Naive B cell (primary cell): ENCODE measurements around the gene CNGB1. TPM values are rescaled to one million over a fixed set of nuclear protein-coding genes. Genes with fewer than 3 reads are reported as not detected.

Experiments
- ATAC-seq, 2 donors: fragments of 150-1000 bp; cut with Tn5 transposase; 2 replicates each; pipeline ENCODE4 v1.10.0; 2021; ENCODE audit warnings: low read depth in 2 of 2, mild to moderate bottlenecking in 2 of 2, moderate library complexity in 2 of 2
- DNase-seq: peaks from one replicate; pipeline ENCODE4 v3.0.0; 2022
- H3K27ac Mint-ChIP-seq, 6 donors: one replicate each; pipeline ENCODE4 v1.8.0; 2020 to 2022; ENCODE audit warnings: mild to moderate bottlenecking in 6 of 6, mixed read lengths in 6 of 6, moderate library complexity in 5 of 6, inconsistent platforms in 2 of 6
- H3K27me3 Mint-ChIP-seq, 3 donors: one replicate each; pipeline ENCODE4 v1.8.0; 2021 to 2022; ENCODE audit warnings: mixed read lengths in 3 of 3, mild to moderate bottlenecking in 1 of 3
- H3K36me3 Mint-ChIP-seq, 2 donors: one replicate each; pipeline ENCODE4 v1.8.0; 2020 to 2022; ENCODE audit warnings: mixed read lengths in 2 of 2, inconsistent platforms in 1 of 2, mild to moderate bottlenecking in 1 of 2
- H3K4me1 Mint-ChIP-seq, 3 donors: one replicate each; pipeline ENCODE4 v1.8.0; 2020 to 2022; ENCODE audit warnings: mixed read lengths in 3 of 3, inconsistent platforms in 1 of 3, mild to moderate bottlenecking in 1 of 3, moderate library complexity in 1 of 3
- H3K4me3 Mint-ChIP-seq, 8 donors: one replicate each; pipeline ENCODE4 v1.8.0; 2020 to 2022; ENCODE audit warnings: mild to moderate bottlenecking in 8 of 8, mixed read lengths in 8 of 8, moderate library complexity in 8 of 8, inconsistent platforms in 2 of 8
- H3K9me3 Mint-ChIP-seq, 7 donors: one replicate each; pipeline ENCODE4 v1.8.0; 2020 to 2022; ENCODE audit warnings: mixed read lengths in 7 of 7, mild to moderate bottlenecking in 5 of 7, inconsistent platforms in 2 of 7, moderate library complexity in 1 of 7
- polyA plus RNA-seq, 6 donors: library from polyadenylated mRNA; unstranded; fragments of 300-500 nt; fragmentation: Illumina TruSeq; gene quantifications; one replicate each; pipeline ENCODE4 v1.2.3, GENCODE V29; 2021; ENCODE audit warnings: low read depth in 6 of 6

The CNGB1 gene
- polyA plus RNA-seq, 6 donors from 2014 or later, result not detected

GRCh38 chr16:57961538-57961937 is 9.4 kb downstream of the CNGB1 start:
- Mint-ChIP-seq H3K4me1 (peaks cover 0 to 4% (median 0%) of the 10 kb centered on the region in 3 donors), H3K9me3 (peaks cover 0 to 5% (median 0%) of the 10 kb centered on the region in 7 donors), H3K4me3 (no peak overlapping the region), H3K27me3 (peaks cover 0 to 35% (median 26%) of the 10 kb centered on the region in 3 donors), H3K36me3 (no peaks in the 10 kb centered on the region), H3K27ac (no peak overlapping the region)
- ATAC-seq (no peak), DNase-seq (no peak)

- no peak overlapping the region for H3K4me3 Mint-ChIP-seq
- peaks cover 0 to 35% (median 26%) of the 10 kb centered on the region in 3 donors for H3K27me3 Mint-ChIP-seq
- no peak overlapping the region for H3K27ac Mint-ChIP-seq
- ATAC-seq (no peak), DNase-seq (no peak)
- no peaks in the 10 kb centered on the region for H3K36me3 Mint-ChIP-seq
- H3K9me3 Mint-ChIP-seq, result peaks cover 0 to 5% (median 0%) of the 10 kb centered on the region in 7 donors
- H3K4me1 Mint-ChIP-seq, result peaks cover 0 to 4% (median 0%) of the 10 kb centered on the region in 3 donors
These were observed 10.0 kb downstream of the CNGB1 start for GRCh38 chr16:57960826-57961472.

GRCh38 chr16:57960310-57960709 is 10.6 kb downstream of the CNGB1 start:
- H3K27ac Mint-ChIP-seq, result no peak overlapping the region
- H3K36me3 Mint-ChIP-seq, result no peaks in the 10 kb centered on the region
- peaks cover 0 to 4% (median 0%) of the 10 kb centered on the region in 3 donors for H3K4me1 Mint-ChIP-seq
- peaks cover 0 to 5% (median 0%) of the 10 kb centered on the region in 7 donors for H3K9me3 Mint-ChIP-seq
- no peak overlapping the region for H3K4me3 Mint-ChIP-seq
- DNase-seq (no peak), ATAC-seq (no peak)
- peaks cover 0 to 40% (median 29%) of the 10 kb centered on the region in 3 donors for H3K27me3 Mint-ChIP-seq

- Mint-ChIP-seq H3K27ac (no peak overlapping the region), H3K36me3 (no peaks in the 10 kb centered on the region), H3K4me1 (peaks cover 0 to 4% (median 0%) of the 10 kb centered on the region in 3 donors), H3K27me3 (peaks cover 0 to 42% (median 31%) of the 10 kb centered on the region in 3 donors), H3K9me3 (peaks cover 0 to 2% (median 0%) of the 10 kb centered on the region in 7 donors), H3K4me3 (no peak overlapping the region)
- ATAC-seq (no peak), DNase-seq (no peak)
These were observed 11.1 kb downstream of the CNGB1 start for GRCh38 chr16:57959804-57960203.

GRCh38 chr16:57959121-57959520 is 11.8 kb downstream of the CNGB1 start:
- Mint-ChIP-seq H3K4me3 (no peak overlapping the region), H3K27ac (peak overlapping the region in 1 of 6 donors; percentile 56), H3K9me3 (no peaks in the 10 kb centered on the region), H3K4me1 (peaks cover 0 to 4% (median 0%) of the 10 kb centered on the region in 3 donors), H3K27me3 (peaks cover 0 to 42% (median 31%) of the 10 kb centered on the region in 3 donors), H3K36me3 (no peaks in the 10 kb centered on the region)
- no peak for ATAC-seq
- DNase-seq, result no peak

- ATAC-seq (no peak), DNase-seq (no peak)
- Mint-ChIP-seq H3K9me3 (no peaks in the 10 kb centered on the region), H3K36me3 (no peaks in the 10 kb centered on the region), H3K4me1 (peaks cover 0 to 4% (median 0%) of the 10 kb centered on the region in 3 donors), H3K27me3 (peaks cover 0 to 46% (median 31%) of the 10 kb centered on the region in 3 donors), H3K4me3 (no peak overlapping the region), H3K27ac (no peak overlapping the region)
These were observed 12.4 kb downstream of the CNGB1 start for GRCh38 chr16:57958544-57958943.

GRCh38 chr16:57957673-57958392 is 13.1 kb downstream of the CNGB1 start:
- Mint-ChIP-seq H3K4me3 (no peak overlapping the region), H3K9me3 (no peaks in the 10 kb centered on the region), H3K36me3 (no peaks in the 10 kb centered on the region), H3K27me3 (peaks cover 0 to 46% (median 33%) of the 10 kb centered on the region in 3 donors), H3K27ac (no peak overlapping the region), H3K4me1 (peaks cover 0 to 4% (median 0%) of the 10 kb centered on the region in 3 donors)
- DNase-seq, result no peak
- ATAC-seq, result no peak

GRCh38 chr16:57956924-57957672 is 13.8 kb downstream of the CNGB1 start:
- no peaks in the 10 kb centered on the region for H3K9me3 Mint-ChIP-seq
- no peaks in the 10 kb centered on the region for H3K36me3 Mint-ChIP-seq
- no peak for ATAC-seq
- no peak overlapping the region for H3K4me3 Mint-ChIP-seq
- H3K4me1 Mint-ChIP-seq, result peaks cover 0 to 4% (median 0%) of the 10 kb centered on the region in 3 donors
- peak overlapping the region in 1 of 6 donors; percentile 21 for H3K27ac Mint-ChIP-seq
- no peak for DNase-seq
- H3K27me3 Mint-ChIP-seq, result peaks cover 0 to 48% (median 32%) of the 10 kb centered on the region in 3 donors

GRCh38 chr16:57956270-57956808 is 14.6 kb downstream of the CNGB1 start:
- DNase-seq (no peak), ATAC-seq (no peak)
- Mint-ChIP-seq H3K9me3 (no peaks in the 10 kb centered on the region), H3K4me3 (peak overlapping the region in 1 of 8 donors; percentile 12), H3K27me3 (peaks cover 4 to 47% (median 30%) of the 10 kb centered on the region in 3 donors), H3K4me1 (peaks cover 0 to 4% (median 0%) of the 10 kb centered on the region in 3 donors), H3K36me3 (no peaks in the 10 kb centered on the region), H3K27ac (peak overlapping the region in 2 of 6 donors; percentile 21 to 57)

- no peak for ATAC-seq
These were observed 15.2 kb downstream of the CNGB1 start for GRCh38 chr16:57955572-57956188.

GRCh38 chr16:57953857-57954256 is 17.1 kb downstream of the CNGB1 start:
- Mint-ChIP-seq H3K27me3 (peaks cover 12 to 42% (median 27%) of the 10 kb centered on the region in 3 donors), H3K4me1 (peaks cover 0 to 4% (median 0%) of the 10 kb centered on the region in 3 donors), H3K9me3 (peaks cover 0 to 6% (median 2%) of the 10 kb centered on the region in 7 donors), H3K27ac (no peak overlapping the region), H3K4me3 (no peak overlapping the region), H3K36me3 (no peaks in the 10 kb centered on the region)
- no peak for ATAC-seq
- DNase-seq, result no peak

More at GRCh38 chr16:57955572-57956188, 15.2 kb downstream of the CNGB1 start:
- Mint-ChIP-seq H3K9me3 (no peaks in the 10 kb centered on the region), H3K27ac (no peak overlapping the region), H3K36me3 (no peaks in the 10 kb centered on the region), H3K4me1 (peaks cover 0 to 4% (median 0%) of the 10 kb centered on the region in 3 donors), H3K4me3 (no peak overlapping the region), H3K27me3 (peaks cover 6 to 44% (median 28%) of the 10 kb centered on the region in 3 donors)
- no peak for DNase-seq

GRCh38 chr16:57952909-57953308 is 18.0 kb downstream of the CNGB1 start:
- H3K4me3 Mint-ChIP-seq, result no peak overlapping the region
- H3K4me1 Mint-ChIP-seq, result no peaks in the 10 kb centered on the region
- DNase-seq (no peak), ATAC-seq (no peak)
- H3K9me3 Mint-ChIP-seq, result peaks cover 0 to 6% (median 2%) of the 10 kb centered on the region in 7 donors
- H3K36me3 Mint-ChIP-seq, result no peaks in the 10 kb centered on the region
- H3K27ac Mint-ChIP-seq, result no peak overlapping the region
- H3K27me3 Mint-ChIP-seq, result peaks cover 12 to 36% (median 22%) of the 10 kb centered on the region in 3 donors
